Daoy (cell line): ENCODE data around the gene NAV1. TPM values are rescaled to one million over a fixed set of nuclear protein-coding genes. Genes with fewer than 3 reads are reported as not detected.
"Not testable (repeated sequence)": the region's sequence is repeated elsewhere in the genome, so short reads cannot be mapped to it uniquely, and the experiment has no call there.

Source experiments
- DNase-seq: peaks from one replicate; pipeline ENCODE4 v3.0.0-alpha.2; 2015; ENCODE audit warnings: low read depth
- total RNA-seq: library from RNA; depleted of rRNA; stranded (reverse); fragments of >200 nt; shearing (Covaris generic); gene quantifications from 2 replicates; pipeline ENCODE4 v1.2.3, GENCODE V29; 2014

Gene NAV1
- total RNA-seq, 1 experiment from 2014 or later, result 51.8 TPM

DNA sequence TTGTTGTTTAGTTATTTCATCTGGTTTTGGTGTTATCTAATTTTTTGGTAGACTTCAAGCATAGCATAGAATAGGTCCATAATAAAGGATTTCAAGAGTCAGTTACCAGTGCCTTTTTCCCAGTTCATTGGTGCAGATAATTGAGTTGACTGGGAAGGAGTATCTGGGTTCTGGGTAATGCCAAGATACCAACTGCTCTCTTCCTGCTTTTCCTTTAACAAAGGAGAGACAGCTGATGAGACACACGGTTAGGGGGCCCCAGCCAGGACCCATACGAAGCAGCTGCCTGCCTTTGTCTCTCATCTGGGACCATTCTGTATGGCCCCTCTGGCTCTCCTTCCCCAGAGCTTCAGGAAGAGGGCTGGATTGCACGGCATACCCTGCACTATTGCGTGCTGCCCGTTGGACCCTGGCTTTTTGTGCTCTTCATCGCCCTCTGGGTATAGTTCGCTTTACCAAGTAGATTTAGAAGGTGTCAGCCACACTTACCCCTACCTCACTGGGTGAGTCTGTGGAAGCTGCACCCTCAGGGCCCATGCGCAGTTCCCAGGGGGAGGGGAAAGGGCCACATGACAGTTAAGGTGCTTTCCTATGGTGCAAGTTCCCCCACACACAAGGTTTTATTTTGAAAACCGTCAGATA lies 7.0 kb downstream of the NAV1 start:
- no peak for DNase-seq

DNA sequence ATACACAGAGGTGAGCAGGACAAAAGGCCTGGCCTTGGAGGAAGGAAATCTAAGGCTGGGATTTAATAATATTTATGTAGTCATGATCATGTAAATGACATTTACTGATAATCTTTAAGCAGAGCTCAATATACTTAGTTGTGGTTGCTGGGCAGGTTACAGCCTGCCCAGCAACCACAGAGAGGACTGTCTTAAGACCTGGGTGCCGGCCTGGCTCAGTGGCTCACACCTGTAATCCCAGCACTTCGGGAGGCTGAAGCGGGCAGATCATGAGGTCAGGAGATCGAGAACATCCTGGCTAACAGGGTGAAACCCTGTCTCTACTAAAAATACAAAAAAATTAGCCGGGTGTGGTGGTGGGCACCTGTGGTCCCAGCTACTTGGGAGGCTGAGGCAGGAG lies 10.6 kb downstream of the NAV1 start:
- not testable (repeated sequence) for DNase-seq

DNA sequence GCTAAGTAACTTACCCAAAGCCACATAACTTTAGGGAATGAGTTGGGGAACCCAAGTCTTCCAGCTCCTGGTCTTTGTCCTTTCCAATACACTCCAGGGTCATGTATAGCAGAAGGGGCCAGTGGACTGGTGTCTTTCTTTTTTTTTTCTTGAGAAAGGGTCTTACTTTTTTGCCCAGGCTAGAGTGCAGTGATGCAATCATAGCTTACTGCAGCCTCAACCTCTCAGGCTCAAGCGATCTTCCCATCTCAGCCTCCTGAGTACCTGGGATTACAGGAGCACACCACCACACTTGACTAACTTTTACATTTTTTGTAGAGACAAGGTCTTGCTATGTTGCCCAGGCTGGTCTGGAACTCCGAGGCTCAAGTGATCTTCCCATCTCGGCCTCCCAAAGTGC lies 12.2 kb downstream of the NAV1 start:
- no peak for DNase-seq

DNA sequence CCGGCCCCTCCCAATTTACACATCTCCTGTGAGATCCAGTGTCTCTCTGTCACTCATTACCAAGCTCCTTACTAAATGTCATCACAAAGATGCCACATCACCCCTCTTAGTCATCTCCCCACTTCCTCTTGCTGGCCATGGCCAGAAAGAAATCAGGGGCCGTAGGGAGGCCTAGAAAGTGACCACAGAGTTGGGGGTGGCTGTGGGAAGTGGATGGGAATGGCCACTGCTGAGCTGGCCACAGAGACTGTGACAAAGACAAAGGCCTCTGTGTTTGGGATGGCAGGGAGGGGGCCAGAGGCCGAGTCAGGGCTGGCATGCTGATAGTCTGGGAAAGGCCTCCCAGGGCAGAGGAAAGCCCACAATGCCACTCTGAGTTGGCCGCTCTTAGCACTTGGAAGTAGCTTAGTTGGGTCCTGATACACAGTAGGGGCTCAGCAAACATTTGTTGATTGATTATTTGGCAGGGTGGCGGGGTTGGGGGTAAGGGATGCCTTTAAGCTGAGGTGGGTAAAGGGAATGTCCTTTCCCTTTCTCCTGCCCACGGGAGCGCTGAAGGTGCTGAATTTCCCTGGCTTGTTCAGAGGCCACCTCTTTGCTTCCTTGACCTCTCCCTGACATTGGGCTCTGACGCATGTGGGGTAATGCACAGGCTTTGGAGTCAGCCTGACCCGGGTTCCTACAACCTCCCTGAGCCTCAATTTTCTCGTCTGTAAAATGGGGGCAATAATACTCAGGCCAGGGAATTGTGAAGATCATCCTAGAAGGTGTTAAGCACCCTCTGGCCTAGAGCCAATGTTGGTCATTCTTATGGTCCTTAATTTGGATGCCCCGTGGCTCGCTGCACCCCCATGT lies 13.2 kb downstream of the NAV1 start:
- peak; percentile 88 for DNase-seq

DNA sequence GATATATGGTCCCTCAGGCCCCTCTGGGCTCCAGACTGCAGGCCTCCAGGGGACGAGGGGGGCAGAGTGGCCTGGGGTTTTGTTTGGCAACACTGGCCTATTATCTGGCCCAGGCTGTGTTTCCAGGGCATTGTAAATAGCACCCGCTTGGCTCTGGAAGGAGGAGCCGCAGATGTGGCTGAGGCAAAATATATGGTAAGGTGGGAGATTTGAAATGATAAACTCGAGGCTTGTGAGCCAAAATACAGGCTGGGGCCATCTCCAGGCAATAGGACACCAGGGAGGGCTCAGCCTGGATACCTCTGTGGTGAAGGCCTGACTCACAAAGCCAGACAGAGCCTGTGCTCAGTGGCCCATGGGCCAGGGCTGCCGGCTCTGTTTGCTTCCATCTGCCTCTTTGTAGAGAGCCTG lies 14.0 kb downstream of the NAV1 start:
- DNase-seq, result peak; percentile 91

DNA sequence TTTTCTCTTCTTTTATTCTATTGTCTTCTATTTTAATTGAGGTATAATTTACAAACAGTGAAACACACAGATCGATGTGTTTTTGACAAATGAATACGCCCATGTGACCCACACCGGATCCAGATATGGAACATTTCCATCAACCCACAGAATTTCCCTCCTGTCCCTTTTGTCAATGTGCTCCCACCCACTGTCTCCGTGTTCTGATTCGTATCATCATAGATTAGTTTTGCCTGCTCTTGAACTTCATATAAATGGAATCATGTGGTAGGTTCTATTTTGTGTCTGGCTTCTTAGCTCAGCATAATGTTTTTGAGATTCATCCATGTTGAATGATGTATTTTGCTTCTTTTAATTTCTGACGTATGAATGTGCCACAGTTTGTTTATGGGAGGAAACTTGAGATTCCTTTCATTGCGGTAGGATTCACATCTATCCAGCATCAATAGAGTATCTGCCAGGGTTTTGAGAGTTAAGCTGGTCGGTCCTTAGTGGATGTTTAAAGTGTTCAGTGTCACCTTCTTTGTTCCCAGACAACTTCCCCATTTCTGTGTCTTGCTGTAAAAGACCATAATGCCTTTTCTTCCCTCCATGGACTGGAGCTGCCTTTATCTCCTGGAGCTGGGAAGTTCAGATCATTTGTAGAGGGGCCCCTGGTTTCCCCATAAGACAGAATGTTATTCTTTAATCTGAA lies 14.7 kb downstream of the NAV1 start:
- no peak for DNase-seq

DNA sequence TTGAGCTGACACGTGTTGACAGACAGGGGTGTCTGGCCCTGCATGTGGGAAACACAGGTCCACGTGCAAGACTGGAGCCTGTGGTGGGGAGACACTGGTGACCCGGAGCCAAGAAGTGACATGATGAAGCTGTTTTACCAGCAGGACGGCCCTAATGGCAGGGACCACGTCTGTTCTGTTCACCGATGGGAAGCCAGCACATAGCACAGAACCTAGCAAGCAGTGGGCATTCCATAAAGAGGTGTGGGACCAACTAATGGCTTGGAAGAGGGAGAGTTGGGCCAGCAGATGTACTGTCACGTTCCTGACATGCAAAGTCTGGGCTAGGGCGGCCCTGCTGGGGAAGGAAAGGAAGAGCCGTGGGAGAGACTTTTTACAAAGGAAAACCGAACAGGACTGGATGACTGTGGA lies 15.3 kb downstream of the NAV1 start:
- DNase-seq, result no peak

DNA sequence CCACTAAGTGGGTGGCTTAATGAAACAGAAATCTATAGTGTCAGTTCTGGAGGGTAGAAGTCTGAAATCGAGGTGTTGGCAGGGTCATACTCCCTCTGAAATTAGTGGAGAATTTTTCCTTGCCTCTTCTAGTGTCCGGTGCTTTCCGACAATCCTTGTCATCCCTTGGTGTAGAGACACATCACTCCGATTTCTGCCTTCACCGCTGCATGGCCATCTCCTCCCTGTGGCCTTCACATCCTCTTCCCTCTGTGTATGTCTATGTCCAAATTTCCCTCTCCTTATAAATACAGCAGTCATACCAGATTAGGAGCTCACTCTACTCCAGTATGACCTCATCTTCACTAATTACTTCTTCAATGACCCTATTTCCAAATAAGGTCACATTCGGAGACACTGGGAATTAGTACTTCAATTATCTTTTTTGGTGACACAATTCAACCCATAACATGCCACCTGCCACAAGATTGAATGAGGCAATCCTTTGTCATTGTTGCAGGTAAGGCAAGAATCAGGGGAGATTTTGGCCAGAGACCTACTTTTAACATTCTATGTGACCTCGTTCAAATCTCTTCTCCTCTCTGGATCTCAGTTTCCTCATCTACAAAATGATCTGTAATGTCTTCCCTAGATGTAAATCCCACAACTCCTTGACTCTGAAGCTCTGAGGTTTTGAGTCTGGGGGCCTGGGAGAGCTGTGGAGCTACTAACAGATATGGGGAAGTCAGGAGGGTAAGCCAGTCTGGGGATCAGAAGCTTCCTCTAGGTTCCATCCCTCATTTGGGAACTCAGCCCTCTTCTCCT lies 16.1 kb downstream of the NAV1 start:
- DNase-seq, result no peak

DNA sequence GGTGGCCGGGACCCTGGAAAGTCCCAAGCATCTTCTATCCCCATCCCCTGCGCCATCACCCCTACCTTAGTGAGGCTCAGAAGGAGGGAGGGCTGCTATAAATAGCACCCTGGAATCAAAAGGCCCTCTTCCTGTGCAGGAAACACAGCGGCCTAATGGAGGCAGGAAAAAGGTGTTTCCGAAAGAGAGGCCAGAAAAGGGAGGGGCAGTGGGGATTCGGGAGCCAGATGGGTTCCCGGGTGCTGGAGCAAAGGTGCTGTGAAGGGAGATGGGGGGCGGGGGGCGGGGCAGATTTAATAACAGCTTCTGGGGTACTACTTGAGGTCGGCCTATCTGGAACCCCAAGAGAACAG lies 16.6 kb downstream of the NAV1 start:
- DNase-seq, result no peak

DNA sequence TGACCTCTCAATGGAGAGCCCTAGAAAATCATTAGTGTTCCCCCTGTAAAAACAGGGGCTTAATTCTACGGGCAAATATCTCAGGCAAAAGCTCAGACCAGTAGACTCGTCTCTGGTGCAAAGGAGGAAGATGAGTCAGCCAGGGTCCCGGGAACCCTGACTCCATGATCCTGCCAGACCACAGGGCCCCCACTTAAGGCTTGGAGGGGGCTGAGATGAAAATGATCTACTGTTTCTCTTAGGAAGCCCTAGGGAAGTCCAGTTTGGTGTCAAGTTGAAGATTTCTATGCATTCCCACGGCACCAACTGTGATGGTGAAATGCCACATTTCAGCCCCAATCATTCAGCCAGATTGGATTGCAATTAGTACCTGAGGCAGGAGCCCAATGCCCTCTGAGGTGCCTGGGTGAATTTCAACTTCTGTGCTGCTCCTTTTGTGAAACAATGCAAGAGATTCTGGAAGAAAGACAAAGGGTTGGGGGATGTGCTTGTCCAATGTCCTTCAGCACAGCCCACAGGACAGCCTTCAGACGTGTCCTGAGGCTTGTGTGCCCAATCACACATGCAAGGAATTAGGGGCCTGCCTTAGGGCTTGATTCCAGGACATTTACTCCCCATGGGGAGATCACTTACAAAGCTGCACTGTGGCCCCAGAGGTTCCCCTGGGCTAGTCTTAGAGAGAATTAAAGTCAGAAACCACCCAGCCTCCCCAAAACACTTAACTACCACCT lies 18.1 kb downstream of the NAV1 start:
- peak; percentile 61 for DNase-seq

DNA sequence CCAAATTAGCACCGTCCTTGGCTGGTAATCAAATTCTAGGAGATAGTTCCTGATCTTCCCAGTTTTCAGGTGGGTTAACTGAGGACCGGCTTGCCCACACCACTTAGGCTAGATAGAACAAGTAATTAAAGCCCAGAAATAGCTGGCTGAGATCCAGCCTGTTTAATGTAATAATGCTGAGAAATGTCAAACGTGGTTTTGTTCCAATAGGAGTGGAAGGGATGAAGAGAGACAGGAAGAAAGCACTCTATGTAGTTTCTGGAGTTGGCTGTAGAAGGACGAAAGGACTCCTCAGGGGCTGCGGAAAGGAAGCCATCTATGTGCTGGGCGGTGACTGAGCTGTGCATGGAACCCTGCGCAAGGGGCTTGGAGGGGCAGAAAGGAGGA lies 18.6 kb downstream of the NAV1 start:
- no peak for DNase-seq

DNA sequence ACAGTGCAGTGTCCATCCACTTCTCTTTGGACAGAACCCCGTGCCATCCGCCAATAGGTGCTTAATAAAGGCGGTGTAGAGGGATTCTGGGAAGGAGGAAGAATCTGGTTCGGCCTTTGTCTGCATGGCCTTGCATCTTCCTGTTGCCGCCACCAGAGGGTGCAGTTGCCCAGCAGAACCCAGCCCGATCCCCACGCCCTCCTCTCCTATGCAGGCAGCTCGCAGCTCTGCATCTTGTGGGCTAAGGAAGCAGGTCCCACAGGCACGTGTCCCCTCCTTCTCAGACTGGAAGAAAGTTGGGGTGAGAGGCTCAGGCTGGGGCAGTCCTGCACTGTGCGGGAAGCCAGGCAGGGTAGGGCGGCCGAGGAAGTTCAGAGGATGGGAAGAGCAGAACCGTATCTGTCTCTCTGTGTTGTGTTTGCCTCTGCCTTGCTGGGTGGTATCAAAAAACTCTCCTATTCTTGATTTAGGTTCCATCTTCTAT lies 20.8 kb downstream of the NAV1 start:
- DNase-seq, result peak; percentile 91

DNA sequence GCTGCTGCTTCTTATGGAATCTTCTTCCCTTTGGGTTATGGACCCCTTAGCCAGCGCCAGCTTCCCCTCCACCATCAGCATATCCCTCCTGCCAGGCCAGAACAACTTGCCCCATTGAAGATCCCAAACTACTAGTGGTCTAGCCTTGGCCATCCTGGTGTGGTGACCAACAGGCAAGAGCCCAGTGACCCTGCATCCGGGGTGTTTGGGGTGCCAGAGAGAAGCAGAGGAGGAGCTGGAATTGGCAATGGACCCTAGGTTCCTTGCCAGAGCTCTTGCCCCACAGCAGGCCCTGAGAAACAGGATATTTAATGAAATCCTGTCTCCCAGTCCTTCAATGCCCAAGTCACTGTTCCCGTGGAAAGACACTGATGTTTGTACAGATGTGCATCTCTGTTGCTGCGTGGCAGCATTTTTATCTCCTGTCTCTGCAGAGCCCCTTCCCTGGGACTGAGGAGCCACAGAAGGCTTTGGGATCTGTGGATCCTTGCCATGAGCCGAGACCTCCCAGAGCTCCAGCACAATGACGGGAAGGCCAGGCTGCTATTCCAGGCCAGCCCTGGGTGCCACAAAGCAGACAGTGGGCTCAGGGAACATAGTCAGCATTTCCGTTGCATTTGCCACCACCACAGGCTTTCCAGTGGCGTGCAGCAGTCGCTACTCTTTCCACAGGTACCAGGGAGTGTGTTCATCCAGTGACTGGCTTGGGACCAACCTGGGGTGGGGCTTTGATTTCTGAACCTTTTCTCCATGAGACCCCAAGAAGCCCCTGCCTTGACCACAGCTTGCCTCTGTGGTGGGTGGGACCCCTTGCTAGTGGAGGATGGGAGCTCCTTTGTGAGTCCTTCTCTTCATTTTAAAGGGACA lies 21.6 kb downstream of the NAV1 start:
- DNase-seq, result no peak

DNA sequence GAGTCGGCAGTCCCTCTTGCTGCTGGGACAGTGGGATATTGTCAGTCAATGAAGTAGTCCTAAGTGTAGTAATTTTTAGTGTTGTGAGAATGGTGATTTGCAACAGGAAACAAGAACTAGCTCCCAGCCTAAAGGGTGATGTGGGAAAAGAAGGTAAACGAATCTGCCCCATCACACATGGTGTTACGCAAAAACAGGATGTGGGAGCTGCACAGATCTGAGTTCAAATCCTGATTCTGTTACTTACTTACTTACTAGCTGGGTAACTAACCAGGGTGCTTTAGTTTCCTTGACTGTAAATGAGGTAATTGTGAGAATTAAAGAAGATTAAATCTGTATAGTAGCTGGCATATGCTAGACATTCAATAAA lies 22.3 kb downstream of the NAV1 start:
- DNase-seq, result no peak

DNA sequence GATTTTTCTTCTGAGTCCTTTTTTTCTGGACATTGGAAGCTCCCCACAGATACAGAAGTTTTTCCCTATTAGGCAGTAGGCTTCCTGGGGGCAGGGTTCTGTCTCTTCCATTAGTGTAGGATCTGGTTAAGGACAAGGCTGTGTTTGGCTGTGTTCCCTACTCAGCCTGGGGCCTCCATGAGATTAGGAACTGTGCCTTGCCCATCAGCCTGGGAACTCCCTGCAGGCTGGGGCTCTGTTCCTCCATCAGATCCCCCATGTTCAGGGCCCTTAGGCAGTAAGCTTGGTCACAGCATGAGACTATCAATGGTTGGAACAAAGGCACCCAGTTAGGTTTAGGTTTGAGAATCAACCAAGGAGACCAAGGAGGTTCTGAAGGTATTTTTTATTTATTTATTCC lies 22.7 kb downstream of the NAV1 start:
- peak; percentile 63 for DNase-seq

DNA sequence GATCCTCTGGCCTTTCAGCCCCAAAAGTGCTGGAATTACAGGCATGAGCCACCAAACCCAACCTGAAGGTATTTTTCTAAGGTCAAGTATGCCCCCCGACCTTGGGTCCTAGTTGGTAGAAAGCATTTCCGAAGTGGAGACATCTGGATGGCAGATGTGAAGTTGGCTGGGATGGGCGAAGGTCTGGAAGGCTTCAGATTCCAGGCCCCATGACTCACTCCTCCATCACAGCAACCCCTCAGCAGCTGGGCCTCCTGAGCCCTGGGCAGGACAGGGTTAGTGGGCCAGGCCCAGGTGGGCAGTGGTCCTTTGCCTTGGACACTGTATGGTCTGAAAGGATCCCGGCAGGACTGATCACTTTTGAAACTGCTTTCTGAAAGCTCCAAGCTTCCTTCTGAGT lies 23.3 kb downstream of the NAV1 start:
- peak; percentile 93 for DNase-seq

DNA sequence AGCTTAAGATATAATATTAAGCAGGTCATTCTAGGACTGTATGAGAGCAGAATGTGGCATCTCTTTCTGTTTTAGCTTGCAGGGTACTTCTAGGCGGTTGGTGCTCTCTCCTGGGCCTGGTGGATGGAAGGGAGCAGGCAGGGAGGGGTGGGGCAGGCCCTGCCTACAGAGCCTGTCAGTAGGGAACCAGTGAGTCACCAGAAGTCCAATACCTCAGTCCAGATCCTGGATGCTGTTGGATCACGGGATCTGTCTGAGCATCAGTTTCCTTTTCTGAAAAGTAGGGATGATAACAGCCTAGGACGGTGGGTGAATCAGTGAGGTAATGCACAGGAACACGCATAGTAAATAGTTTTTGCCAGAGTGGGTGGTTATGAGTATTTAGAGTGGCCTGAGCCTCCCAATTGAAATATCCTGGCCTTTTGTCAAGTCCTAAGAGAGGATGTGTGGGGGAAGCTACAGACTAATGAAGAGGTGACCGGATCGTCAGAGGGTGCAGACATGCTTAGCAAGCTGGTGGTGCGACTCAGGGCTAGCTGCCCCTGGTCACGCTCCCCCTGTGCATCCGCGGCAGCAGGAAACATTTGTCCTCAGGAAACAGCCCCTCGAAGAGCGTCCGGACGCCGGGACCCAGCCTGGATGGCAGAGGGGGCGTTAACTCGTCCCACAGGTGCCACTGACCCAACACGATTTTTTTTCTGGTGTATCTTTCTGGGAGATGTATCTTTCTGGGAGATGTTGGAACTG lies 23.9 kb downstream of the NAV1 start:
- DNase-seq, result peak; percentile 92

DNA sequence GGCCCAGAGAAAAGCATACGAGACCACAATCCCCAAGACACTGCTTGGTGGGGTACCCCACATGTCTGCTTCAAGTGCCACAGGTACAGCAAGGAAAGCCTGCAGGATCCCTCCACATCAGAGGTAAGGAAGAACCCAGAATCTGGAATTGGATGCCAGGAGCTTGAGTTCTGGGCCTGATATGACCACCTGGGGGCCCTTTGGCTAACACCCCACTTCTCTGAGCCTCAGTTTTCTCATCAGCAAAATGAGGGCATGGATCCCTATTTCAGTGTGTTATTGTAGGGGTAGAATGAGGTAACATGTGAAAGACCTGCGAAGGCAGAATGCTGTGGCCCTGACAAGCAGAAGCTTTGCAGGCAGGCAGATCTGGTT lies 24.5 kb downstream of the NAV1 start:
- no peak for DNase-seq

DNA sequence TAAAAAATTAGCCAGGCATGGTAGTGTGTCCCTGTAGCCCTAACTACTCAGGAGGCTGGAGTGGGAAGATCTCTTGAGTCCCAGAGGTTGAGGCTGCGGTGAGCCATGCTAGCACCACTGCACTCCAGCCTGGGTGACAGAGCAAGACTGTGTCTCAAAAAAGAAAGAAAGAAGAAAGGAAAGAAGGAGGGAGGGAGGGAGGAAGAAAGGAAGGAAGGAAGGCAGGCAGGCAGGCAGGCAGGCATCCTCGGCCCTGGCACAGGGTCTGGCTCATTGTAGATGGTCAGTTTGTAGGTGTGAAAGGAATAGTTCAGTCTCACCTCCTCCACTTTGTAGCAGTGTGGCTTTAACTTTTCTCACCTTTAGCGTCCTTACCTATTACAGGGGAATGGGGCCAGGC lies 25.0 kb downstream of the NAV1 start:
- DNase-seq, result no peak
